ENCODE measurements around the gene C19orf12. TPM values are rescaled to one million over a fixed set of nuclear protein-coding genes. Genes with fewer than 3 reads are reported as not detected.
"Not testable (repeated sequence)": the region's sequence is repeated elsewhere in the genome, so short reads cannot be mapped to it uniquely, and the experiment has no call there.

The C19orf12 gene
- polyA plus RNA-seq, 3 donors from 2014 or later, result 32.4 to 68.3 (median 60.3) TPM

DNA sequence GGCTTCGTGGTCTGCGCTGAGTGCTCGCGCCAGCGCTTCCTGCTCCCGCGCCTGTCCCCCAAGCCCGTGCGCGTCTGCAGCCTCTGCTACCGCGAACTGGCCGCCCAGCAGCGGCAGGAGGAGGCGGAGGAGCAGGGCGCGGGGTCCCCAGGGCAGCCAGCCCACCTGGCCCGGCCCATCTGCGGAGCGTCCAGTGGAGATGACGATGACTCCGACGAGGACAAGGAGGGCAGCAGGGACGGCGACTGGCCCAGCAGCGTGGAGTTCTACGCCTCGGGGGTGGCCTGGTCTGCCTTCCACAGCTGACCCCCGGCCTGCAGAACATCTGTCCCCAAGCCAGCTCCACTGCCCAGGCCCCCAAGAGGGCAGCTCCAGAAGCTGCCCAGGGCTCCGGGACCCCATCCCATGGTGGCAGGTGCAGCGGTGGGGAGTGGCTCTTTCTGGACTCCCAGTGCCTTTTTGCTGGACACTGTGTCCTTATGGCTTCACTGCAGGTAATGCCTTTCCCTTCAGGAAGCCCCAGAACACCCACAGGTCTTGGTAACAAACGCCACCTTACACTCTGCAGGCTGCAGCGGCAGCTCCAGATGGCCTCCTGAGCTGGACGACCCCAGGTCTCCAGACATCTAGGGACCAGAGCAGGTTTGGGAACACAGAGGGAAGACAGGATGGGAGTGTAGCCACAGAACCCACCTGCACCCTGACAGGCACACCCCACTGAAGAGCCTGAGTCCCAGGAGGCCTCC is 40.5 kb downstream of the C19orf12 start:
- peaks cover 23 to 60% (median 36%) of the 10 kb centered on the region in 3 donors for H3K36me3 Mint-ChIP-seq
- peaks cover 88 to 93% of the 10 kb centered on the region in 2 donors for H3K4me1 Mint-ChIP-seq
- peaks cover 26 to 50% (median 50%) of the 10 kb centered on the region in 3 donors for H3K27me3 Mint-ChIP-seq (ENCODE audit: low read depth in 3 of 3)
- DNase-seq, result no peak
- H3K9me3 Mint-ChIP-seq, result peaks cover 0 to 2% (median 0%) of the 10 kb centered on the region in 6 donors
- peak overlapping the region in 4 of 5 donors; percentile 26 to 93 (median 59) for H3K4me3 Mint-ChIP-seq
- peak overlapping the region; percentile 72 to 100 (median 98) for H3K27ac Mint-ChIP-seq

GRCh38 chr19:29673451-29674371 is 41.4 kb downstream of the C19orf12 start:
- Mint-ChIP-seq H3K4me1 (peaks cover 93 to 95% of the 10 kb centered on the region in 2 donors), H3K27me3 (ENCODE audit: low read depth in 3 of 3) (peaks cover 26 to 50% (median 49%) of the 10 kb centered on the region in 3 donors), H3K9me3 (peaks cover 0 to 2% (median 0%) of the 10 kb centered on the region in 6 donors), H3K27ac (peak overlapping the region; percentile 98 to 100 (median 100)), H3K36me3 (peaks cover 25 to 61% (median 37%) of the 10 kb centered on the region in 3 donors), H3K4me3 (peak overlapping the region; percentile 80 to 97 (median 93))
- DNase-seq, result peak in 1 of 3 donors; percentile 28

DNA sequence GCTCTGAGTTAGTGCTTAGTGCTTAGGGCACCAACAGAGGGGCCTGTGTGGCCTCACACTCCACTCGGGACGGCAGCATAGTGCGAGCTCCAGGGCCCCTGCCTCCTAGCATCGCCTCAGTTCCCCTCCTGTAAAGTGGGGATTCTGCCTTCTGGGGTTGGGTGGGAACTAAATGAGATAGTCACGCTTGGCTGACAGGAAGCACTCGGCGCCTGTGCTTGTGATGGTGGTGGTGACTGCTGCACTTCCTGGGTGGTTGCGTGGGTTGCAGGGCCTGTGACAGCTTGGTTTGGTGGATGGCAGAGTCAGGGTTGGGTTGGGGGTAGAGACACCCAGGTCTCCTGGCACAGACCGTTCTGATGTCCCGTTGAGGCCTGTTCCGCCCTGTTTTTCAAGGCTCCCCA is 42.1 kb downstream of the C19orf12 start:
- H3K27me3 Mint-ChIP-seq (ENCODE audit: low read depth in 3 of 3), result peaks cover 27 to 50% (median 48%) of the 10 kb centered on the region in 3 donors
- peaks cover 25 to 58% (median 37%) of the 10 kb centered on the region in 3 donors for H3K36me3 Mint-ChIP-seq
- DNase-seq, result peak; percentile 95 to 97 (median 96)
- peak overlapping the region; percentile 80 to 97 (median 93) for H3K4me3 Mint-ChIP-seq
- H3K4me1 Mint-ChIP-seq, result peaks cover 94 to 95% of the 10 kb centered on the region in 2 donors
- H3K27ac Mint-ChIP-seq, result peak overlapping the region; percentile 98 to 100 (median 100)
- H3K9me3 Mint-ChIP-seq, result peaks cover 0 to 2% (median 0%) of the 10 kb centered on the region in 6 donors

GRCh38 chr19:29672319-29672932 is 42.6 kb downstream of the C19orf12 start:
- Mint-ChIP-seq H3K36me3 (peaks cover 25 to 57% (median 37%) of the 10 kb centered on the region in 3 donors), H3K27ac (peak overlapping the region; percentile 98 to 100 (median 100)), H3K4me1 (peaks cover 94 to 96% of the 10 kb centered on the region in 2 donors), H3K4me3 (peak overlapping the region; percentile 80 to 97 (median 93)), H3K9me3 (peaks cover 0 to 2% (median 0%) of the 10 kb centered on the region in 6 donors), H3K27me3 (ENCODE audit: low read depth in 3 of 3) (peaks cover 30 to 55% (median 52%) of the 10 kb centered on the region in 3 donors)
- DNase-seq, result no peak

DNA sequence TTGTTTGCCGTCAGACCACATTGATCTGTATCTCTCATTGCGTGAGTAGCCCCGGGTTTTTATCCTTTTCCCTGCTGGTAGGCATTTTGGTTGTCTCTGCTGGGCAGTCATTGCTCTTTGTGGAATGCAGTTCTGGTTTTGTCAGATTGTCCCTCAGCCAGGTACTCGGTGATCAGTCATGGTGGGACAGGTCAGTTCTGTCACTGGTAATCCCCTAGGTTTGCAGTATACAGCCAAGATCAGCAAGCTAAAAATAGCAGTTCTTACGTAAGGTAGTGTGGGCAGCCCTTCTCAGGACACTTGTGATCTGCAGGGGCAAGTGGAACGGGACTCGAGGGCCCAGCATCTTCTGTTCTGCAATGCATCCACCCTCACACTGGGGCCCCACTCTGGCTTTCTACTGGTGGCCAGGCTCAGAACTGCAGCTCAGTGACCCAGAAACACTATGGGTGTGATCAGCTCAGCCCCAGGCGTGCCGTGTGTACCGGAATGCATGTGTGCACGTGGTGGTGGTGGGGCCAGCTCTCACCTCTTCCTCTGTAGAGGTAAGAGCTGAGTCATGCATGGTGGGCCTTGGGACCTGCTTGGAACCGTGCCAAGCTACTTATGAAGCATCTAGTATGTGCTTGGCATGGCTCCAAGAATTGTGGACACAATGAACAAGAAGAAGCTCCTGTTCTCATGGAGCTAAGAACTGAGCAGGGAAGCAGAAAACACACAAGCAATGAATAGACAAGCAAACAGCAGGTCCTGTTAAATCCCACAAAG is 43.5 kb downstream of the C19orf12 start:
- Mint-ChIP-seq H3K27ac (peak overlapping the region; percentile 98 to 100 (median 100)), H3K4me1 (peaks cover 94 to 96% of the 10 kb centered on the region in 2 donors), H3K9me3 (no peaks in the 10 kb centered on the region), H3K27me3 (ENCODE audit: low read depth in 3 of 3) (peaks cover 26 to 57% (median 46%) of the 10 kb centered on the region in 3 donors), H3K4me3 (peak overlapping the region; percentile 80 to 97 (median 93)), H3K36me3 (peaks cover 30 to 57% (median 41%) of the 10 kb centered on the region in 3 donors)
- peak; percentile 90 to 94 (median 91) for DNase-seq

DNA sequence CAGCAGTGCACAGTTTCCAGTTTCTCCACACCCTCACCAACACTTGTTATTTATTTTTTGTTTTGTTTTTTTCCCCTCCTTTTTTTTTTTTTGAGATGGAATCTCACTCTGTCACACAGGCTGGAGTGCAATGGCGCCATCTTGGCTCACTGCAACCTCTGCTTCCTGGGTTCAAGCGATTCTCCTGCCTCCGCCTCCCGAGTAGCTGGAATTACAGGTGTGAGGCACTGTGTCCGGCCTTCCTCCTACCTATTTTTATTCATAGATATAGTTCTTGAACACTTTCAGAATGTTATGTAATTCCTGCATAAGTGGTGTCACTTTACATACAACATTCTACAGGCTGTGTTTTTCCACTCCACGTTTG is 44.1 kb downstream of the C19orf12 start:
- peak overlapping the region; percentile 80 to 97 (median 93) for H3K4me3 Mint-ChIP-seq
- peaks cover 90 to 92% of the 10 kb centered on the region in 2 donors for H3K4me1 Mint-ChIP-seq
- peak overlapping the region; percentile 98 to 100 (median 100) for H3K27ac Mint-ChIP-seq
- peaks cover 31 to 54% (median 43%) of the 10 kb centered on the region in 3 donors for H3K36me3 Mint-ChIP-seq
- not testable (repeated sequence) for H3K9me3 Mint-ChIP-seq
- peaks cover 26 to 53% (median 43%) of the 10 kb centered on the region in 3 donors for H3K27me3 Mint-ChIP-seq (ENCODE audit: low read depth in 3 of 3)
- peak in 1 of 3 donors; percentile 40 for DNase-seq

DNA sequence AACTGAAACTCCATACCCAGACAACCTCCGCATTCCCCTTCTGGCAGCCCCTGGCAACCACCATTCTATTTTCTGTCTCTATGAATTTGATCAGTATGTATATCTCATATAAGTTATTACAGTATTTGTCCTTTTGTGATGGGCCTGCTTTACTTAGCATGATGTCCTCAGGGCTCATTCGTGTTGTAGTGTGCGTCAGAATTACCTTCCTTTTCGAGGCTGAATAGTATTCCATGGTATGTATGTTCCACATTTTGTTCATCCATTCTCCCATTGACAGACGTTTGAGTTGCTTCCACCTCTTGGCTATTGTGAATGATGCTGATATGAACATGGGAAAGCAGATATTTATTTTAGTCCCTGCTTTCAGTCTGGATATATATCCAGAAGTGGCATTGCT is 44.8 kb downstream of the C19orf12 start:
- peak overlapping the region; percentile 98 to 100 (median 100) for H3K27ac Mint-ChIP-seq
- no peaks in the 10 kb centered on the region for H3K9me3 Mint-ChIP-seq
- peaks cover 31 to 48% (median 43%) of the 10 kb centered on the region in 3 donors for H3K36me3 Mint-ChIP-seq
- peaks cover 24 to 47% (median 42%) of the 10 kb centered on the region in 3 donors for H3K27me3 Mint-ChIP-seq (ENCODE audit: low read depth in 3 of 3)
- DNase-seq, result no peak
- H3K4me1 Mint-ChIP-seq, result peaks cover 83 to 84% of the 10 kb centered on the region in 2 donors
- H3K4me3 Mint-ChIP-seq, result peak overlapping the region; percentile 80 to 97 (median 93)

GRCh38 chr19:29668746-29669609 is 46.1 kb downstream of the C19orf12 start:
- peaks cover 84% of the 10 kb centered on the region in 2 donors for H3K4me1 Mint-ChIP-seq
- no peaks in the 10 kb centered on the region for H3K9me3 Mint-ChIP-seq
- H3K4me3 Mint-ChIP-seq, result peak overlapping the region; percentile 80 to 97 (median 93)
- H3K36me3 Mint-ChIP-seq, result peaks cover 31 to 46% (median 43%) of the 10 kb centered on the region in 3 donors
- peak overlapping the region; percentile 98 to 100 (median 100) for H3K27ac Mint-ChIP-seq
- H3K27me3 Mint-ChIP-seq (ENCODE audit: low read depth in 3 of 3), result peaks cover 23 to 46% (median 44%) of the 10 kb centered on the region in 3 donors
- DNase-seq, result peak in 2 of 3 donors; percentile 32

- Mint-ChIP-seq H3K4me1 (peaks cover 73 to 74% of the 10 kb centered on the region in 2 donors), H3K9me3 (no peaks in the 10 kb centered on the region), H3K4me3 (peak overlapping the region; percentile 80 to 97 (median 93)), H3K36me3 (peaks cover 31 to 39% (median 36%) of the 10 kb centered on the region in 3 donors), H3K27me3 (ENCODE audit: low read depth in 3 of 3) (peaks cover 13 to 36% (median 34%) of the 10 kb centered on the region in 3 donors), H3K27ac (peak overlapping the region; percentile 98 to 100 (median 100))
- peak; percentile 76 to 79 (median 79) for DNase-seq
Observed at GRCh38 chr19:29667901-29668341, 47.1 kb downstream of the C19orf12 start.

DNA sequence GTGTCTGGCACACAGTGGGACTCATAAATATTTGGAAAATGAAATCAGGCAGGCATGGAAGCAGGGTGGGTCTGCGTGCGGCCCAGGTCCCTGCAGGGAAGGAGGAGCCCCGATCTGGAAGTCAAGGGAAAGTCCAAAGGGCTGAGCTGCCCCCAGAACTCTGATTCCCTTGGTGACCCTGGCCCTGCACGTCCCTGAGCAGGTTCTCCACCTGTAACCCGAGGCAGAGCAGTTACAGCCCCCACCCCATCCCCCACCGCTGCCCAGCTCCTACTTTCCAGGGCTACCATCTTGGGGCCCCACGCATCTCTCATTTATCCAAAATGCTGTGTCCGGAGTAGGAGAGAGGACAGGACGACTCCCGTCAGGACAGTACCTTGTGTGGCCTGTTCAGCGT is 47.7 kb downstream of the C19orf12 start:
- Mint-ChIP-seq H3K36me3 (peaks cover 31 to 34% (median 33%) of the 10 kb centered on the region in 3 donors), H3K9me3 (no peaks in the 10 kb centered on the region), H3K27me3 (ENCODE audit: low read depth in 3 of 3) (peaks cover 8 to 30% (median 28%) of the 10 kb centered on the region in 3 donors), H3K4me1 (peaks cover 68% of the 10 kb centered on the region in 2 donors), H3K27ac (peak overlapping the region; percentile 98 to 100 (median 100)), H3K4me3 (peak overlapping the region; percentile 80 to 97 (median 93))
- no peak for DNase-seq

GRCh38 chr19:29666578-29667386 is 48.3 kb downstream of the C19orf12 start:
- peak overlapping the region; percentile 98 to 100 (median 100) for H3K27ac Mint-ChIP-seq
- peak in 2 of 3 donors; percentile 21 to 33 for DNase-seq
- H3K4me3 Mint-ChIP-seq, result peak overlapping the region; percentile 80 to 97 (median 93)
- peaks cover 5 to 27% (median 23%) of the 10 kb centered on the region in 3 donors for H3K27me3 Mint-ChIP-seq (ENCODE audit: low read depth in 3 of 3)
- no peaks in the 10 kb centered on the region for H3K9me3 Mint-ChIP-seq
- peaks cover 62% of the 10 kb centered on the region in 2 donors for H3K4me1 Mint-ChIP-seq
- H3K36me3 Mint-ChIP-seq, result peaks cover 29 to 31% (median 29%) of the 10 kb centered on the region in 3 donors

All from immature natural killer cell (primary cell).